Measurements from ENCODE around the gene TRIM24.

DNA sequence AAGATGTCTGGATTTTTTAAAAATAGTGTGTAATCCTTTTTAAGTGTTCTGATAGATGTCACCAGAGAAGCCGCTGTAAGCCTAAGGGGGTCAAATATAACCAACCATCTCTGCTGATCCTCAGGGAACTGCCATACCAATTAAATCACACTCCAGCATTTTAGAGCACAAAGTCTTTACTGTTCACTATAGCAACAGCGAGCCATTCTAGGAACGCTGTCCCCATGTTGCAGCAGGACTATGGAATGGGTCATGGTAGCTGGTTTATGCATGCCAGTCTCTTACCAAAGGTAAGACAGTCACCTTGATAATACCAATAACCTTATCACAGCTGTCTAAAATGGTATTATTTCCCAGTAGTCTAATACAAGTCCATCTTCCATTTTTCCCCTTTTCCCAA lies 33.5 kb downstream of the TRIM24 start:
- TF ChIP-seq CTCF (conservative IDR thresholded peaks at IDR 0.05) (no peak), ZFX (IDR thresholded peaks at IDR 0.05) (no peak)
